HG03060 (cell line): ENCODE measurements around the gene SRPK2.
"Not testable (repeated sequence)": the region's sequence is repeated elsewhere in the genome, so short reads cannot be mapped to it uniquely, and the experiment has no call there.

Experiments
- ATAC-seq: cut with Tn5 transposase; IDR thresholded peaks from one replicate; pipeline ENCODE4 v1.9.1; 2021; ENCODE audit warnings: low read depth, moderate number of reproducible peaks; ENCODE audit not compliant: unreplicated experiment

The SRPK2 gene

DNA sequence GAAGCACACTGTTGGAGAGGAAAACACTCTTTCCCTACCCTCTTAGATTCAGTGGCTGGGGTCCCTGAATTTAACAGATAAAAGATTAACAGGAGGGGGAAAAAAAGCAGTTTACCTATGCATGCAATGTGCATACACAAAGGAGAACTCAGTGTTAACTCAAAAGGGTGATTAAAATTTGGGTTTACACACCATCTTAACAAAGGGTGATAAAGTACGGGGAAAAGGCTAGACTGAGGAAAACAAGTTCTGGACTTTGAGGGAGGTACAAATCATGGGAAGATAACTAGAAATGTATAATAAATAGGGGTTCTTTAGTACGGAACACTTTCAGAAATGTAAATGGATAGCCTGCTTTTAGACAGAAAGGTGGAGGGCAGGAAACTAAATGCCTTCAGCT lies 83.1 kb downstream of the SRPK2 start:
- ATAC-seq, result no peak

DNA sequence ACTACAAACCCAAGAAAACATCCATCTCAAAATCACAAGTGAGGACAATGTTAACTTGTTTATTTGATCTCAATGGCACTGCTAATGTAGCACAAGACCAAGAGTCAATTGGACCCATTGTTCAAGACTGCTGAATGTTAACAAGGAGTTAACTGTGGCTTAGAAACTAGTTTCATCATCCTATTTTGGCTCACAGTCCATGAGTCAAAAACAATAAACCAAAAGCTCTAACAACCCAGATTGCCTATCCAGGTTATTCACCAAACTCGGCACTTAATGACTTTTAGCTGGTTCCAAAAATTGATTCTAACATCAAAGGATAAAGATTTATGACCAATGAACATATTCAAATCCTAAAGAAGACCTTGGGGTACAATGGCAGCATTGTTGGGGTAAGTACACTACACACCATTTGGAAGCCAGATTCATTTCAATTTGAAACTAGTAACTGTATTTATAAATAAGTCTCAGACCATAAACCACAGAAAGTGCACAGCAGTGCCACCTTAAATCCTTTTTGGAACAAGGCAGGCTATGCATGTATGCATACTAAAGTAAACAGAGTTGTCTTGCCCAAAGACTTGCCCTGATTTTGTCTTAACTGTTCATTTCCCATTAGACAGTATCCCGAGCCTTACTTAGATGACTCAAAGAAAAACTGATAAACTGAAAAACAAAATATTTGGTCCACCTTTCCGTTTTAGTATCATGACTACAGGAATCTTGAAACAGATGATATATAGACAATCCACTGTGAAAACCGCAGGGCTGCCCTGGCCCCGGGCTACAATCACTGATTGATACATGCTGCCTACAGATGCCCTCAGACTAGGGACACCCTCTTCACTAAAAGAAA lies 84.5 kb downstream of the SRPK2 start:
- ATAC-seq, result peak; percentile 68

DNA sequence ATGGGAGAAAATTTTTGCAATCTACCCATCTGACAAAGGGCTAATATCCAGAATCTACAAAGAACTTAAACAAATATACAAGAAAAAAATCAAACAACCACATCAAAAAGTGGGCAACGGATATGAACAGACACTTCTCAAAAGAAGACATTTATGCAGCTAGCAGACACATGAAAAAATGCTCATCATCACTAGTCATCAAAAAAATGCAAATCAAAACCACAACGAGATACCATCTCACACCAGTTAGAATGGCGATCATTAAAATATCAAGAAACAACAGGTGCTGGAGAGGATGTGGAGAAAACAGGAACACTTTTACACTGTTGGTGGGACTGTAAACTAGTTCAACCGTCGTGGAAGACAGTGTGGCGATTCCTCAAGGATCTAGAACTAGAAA lies 88.1 kb downstream of the SRPK2 start:
- not testable (repeated sequence) for ATAC-seq

DNA sequence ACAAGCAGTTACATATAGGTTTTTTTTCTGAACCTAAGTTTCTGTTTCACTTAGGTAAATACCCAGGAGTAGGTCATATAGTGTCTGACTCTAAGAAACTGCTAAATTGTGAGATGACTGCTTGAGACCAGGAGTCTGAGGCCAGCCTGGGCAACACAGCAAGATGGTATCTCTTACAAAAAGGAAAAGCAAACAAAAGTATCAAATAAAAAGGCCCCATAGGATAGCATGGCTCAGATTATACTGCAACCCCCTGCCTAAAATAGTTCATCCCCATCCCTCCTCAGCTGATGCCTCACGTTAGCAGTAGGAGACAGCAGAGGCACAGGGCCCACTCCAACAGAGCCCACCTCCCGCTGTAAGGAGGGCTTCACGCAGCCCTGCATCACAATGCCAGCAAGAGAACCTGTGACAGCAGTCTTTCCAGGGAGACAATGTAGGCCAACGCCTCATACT lies 90.3 kb downstream of the SRPK2 start:
- ATAC-seq, result no peak

DNA sequence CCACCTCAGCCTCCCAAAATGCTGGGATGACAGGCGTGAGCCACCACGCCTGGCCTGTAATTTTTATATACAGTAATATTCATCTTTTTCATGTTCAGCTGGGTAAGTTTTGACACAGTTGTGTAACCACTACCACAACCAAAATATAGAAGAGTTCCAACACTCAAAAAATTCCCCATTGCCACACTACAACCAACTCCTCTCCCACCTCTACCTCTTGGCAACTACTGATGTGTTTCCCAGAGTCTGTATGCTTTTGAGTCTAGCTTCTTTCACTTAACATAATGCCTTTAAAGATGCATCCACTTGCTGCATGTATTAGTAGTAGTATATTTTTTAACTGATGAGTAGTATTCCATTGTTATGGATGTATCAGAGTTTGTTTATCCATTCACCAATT lies 90.7 kb downstream of the SRPK2 start:
- no peak for ATAC-seq

DNA sequence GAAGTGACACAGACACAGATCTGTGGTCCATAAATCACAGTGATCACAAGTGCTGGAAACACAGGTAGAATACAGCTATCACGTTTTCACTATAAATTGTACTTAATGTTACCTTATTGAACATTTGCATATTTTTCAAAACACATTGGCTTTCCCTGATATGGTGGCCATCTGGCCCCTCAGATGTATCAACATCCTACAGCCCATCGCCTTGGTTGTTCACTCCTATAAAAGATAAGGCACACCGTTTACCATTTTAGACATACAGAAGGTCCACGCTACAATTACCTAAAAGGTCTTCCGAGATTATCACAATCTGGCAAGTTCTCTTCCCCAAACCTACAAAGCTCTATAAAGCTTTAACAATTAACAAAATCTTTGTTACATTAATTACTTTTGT lies 91.4 kb downstream of the SRPK2 start:
- no peak for ATAC-seq

DNA sequence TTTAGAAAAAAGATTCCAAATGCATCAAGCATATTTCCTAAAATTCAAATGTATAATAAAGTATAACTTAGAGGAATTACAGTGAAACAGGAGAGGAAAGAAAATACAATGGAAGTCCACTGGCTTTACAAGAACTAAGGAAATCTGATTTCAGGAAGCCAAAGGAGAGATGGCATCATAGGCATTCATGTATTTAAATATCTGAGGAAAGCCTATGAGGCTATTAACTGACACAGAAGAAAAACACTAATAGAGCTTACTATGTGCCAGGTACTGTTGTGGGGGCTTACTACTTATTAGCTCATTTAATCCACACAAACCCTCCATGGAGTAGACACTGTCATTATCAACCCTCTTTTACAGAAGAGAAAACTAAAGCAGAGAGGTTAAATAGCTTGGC lies 92.2 kb downstream of the SRPK2 start:
- no peak for ATAC-seq

DNA sequence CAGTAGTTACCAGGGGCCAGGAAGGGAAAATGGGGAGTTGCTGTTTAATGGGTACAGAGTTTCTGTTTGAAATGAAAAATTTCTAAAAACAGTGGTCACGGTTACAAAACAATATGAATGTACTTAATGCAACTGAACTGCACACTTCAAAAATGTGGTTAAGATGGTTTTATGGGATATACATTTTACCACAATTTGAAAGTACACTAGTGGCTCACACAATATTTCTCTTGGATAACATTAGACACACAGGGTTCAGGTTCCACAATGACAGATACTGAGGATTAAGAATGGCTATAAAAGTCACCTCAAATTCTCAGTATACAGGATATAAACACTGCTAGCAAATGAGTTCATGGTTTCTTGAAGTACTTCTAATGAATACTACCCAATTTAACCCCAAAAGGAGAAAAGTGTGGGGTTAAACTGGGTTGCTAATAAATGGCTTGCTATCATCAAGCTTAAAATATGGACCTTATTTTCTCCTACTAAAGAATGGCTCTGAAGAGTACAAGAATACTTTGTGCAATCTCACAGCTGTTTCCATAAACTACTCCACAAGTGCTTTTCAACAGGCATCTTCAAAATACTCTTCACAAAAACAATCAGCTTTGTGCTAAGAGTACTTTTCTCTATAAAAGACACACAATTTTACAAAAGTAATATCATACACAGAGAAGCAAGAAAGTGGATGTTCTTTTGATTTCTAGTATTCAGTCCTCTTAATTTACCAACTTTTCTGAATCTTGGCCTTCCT lies 92.9 kb downstream of the SRPK2 start:
- no peak for ATAC-seq

DNA sequence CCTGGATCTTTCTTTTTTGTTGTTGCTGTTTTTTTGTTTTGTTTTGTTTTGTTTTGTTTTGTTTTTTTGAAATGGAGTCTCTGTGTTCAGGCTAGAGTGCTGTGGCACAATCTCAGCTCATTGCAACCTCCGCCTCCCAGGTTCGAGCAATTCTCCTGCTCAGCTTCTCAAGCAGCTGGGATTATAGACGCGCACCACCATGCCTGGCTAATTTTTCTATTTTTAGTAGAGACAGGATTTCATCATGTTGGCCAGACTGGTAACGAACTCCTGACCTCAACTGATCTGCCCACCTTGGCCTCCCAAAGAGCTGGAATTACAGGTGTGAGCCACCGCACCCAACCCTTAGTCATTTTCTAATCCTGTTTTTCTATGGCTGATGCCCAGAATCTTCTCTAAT lies 94.2 kb downstream of the SRPK2 start:
- not testable (repeated sequence) for ATAC-seq

DNA sequence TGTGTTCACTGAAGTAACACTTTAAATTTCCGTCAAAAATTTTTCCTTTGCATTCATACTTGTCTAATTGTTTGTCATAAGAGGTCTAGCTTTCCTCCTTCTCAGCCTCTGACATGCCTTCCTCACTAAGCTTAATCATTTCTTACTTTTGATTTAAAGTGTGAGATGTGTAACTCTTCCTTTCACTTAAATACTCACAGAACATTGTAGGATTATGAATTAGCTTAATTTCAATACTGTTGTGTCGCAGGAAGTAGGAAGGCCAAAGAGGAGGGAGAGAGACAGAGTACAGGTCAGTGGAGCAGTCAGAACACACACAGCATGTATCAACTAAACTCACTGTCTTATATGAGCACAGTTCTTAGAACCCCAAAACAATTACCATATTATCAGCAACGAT lies 99.0 kb downstream of the SRPK2 start:
- ATAC-seq, result no peak

DNA sequence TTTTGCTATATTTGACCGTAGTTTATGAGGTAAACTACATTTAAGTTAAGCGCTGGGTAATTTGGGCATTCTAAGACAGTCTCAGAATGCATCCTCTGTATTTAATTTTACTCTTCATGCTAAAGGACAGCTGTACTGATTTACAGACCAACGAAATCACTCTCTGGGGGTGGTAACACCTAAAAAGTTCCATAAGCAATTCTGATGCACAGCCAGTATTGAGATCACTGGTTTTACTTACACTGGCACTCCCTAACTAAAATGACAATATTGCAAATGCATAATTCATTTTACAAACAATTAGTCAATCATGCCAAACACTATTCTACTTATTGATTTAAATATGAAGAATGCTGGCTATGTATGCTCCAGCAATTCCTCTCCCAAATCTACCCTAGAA lies 102.3 kb downstream of the SRPK2 start:
- no peak for ATAC-seq

DNA sequence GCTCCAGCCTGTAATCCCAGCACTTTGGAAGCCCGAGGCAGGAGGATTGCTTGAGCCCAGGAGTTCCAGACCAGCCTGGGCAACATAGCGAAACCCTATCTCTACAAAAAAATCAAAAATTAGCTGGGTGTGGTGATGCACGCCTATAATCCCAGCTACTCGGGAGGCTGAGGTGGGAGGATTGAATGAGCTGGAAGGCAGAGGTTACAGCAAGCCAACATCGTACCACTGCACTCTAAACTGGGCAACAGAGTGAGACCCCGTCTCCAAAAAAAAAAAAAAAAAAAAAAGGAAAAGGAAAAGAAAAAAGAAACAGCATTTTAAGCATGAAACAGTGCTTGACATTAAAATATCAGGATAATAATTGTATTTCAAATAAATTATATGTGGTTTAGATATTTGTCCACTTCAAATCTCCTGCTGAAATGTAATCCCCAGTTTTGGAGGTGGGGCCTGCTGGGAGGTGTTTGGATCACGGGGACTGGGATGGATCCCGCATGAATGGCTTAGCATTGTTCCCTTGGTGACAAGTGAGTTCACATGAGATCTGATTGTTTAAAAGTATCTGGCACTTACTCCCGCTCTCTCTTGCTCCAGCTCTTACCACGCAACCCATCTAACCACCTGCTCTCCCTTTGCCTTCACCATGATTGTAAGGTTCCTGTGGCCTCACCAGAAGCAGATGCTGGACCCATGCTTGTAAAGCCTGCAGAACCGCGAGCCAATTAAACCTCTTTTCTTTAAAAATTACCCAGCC lies 103.4 kb downstream of the SRPK2 start:
- no peak for ATAC-seq

DNA sequence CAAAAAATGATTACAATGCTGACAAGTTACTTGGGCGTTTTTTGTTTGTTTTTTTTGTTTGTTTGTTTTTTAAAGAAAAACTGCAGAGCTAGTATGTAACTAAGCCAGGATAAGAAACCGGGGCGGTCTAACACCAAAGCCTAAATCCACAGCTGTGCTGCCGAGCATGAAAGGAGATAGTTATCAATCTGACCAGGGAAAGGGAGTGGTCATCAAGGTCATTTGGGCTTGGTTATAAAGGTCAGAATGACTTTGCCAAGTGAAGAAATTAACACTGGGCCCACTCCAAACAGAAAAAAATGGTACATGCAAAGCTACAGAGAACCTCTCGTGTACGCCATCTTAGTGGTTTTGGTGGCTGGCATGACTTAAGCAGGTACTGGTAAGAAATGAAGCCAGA lies 104.7 kb downstream of the SRPK2 start:
- ATAC-seq, result no peak

DNA sequence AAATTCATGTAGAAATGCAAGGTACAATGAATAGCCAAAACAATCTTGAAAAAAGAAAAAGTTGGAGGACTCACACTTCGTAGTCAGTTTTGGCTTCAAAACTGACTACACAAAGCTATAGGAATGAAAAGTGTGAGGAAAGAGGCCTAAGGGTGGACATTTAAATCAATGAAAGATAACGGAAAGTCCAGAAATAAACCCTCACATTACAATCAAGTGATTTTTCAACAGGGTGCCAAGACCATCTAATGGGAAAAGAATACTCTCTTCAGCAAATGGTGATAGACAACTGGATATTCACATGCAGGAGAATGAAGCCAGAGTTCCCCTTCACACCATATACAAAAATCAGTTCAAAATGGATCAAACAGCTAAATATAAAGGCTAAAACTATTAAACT lies 106.8 kb downstream of the SRPK2 start:
- no peak for ATAC-seq

DNA sequence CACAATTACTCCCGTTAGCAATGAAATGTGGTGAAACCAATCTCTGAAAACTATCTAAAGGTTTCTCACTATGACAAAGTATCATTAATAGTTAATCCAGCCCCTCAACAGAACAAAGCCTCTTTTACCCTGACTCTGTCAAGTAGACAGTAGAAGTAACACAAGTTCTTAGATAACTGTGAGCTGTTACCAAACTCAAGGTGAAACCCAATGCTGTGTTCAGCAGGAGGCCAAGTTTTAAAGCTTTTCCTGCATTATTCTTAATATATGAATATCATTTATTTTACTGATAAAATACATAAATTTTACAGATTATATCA lies 109.1 kb downstream of the SRPK2 start:
- peak; percentile 86 for ATAC-seq

DNA sequence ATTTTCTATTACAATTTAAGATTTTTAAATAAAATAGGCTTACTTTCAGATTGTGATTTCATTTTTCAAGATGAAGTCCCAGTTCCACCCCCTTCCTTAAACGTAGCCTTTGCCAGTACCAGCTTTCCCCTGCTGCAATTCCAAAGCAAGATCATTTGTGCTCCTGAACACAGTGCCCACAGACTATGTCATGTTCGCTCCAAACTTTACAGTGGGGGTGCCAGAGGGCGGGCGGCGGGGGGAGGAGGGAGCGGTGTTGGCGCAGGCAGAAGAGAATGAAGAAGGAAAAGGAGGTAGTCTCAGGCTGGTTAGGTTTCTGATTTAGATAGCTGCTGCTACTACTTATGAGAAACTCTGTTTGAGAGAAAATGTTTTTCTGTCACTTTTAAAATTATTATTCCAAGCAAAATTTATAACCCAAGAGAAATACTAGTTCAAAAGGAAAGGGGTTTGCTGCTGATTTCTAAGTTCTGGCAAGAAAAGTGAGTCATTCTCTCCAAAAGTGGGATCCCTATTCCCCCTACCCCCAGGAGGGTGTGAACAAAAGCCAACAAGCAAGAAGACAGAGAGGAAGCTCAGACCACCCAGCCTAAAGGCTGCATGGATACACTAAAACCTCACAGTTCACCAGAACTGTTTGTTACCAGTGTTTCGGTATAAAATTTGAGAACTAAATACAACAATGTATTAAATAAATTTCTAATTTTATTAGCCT lies 109.6 kb downstream of the SRPK2 start:
- ATAC-seq, result peak; percentile 31

DNA sequence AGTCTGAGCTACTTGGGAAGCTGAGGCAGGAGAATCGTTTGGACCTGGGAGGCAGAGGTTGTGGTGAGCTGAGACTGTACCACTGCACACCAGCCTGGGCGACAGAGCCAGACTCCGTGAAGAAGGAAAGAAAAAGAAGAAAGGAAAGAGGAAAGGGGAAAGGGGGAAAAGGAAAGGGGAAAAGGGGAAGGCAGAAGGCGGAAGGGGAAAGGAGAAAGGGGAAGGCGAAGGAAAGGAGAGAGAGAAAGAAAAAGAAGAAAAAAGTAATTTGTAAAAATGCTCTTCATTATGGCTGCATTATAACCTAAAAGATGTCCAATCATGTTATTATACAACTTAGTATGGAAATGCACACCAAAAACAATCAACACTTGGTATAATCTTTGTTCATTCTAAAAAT lies 110.2 kb downstream of the SRPK2 start:
- no peak for ATAC-seq

DNA sequence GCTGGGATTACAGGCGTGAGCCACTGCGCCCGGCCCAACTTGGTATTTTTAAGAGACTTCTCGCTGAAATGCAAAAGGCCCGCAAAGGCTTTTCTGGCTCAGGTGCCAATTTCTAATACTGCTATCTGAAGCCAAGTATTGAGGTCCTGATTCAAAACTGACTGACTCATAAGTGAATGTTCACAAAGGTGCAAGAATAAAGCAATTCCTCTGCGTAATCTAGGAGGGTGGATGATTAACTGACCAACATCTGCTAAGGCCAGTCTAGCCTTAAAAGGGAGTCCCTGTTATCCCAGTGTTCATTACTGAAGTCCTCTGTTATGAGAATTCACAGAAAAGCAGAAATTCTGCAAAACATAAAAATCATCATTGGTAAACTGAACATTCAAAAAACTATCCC lies 111.4 kb downstream of the SRPK2 start:
- no peak for ATAC-seq

DNA sequence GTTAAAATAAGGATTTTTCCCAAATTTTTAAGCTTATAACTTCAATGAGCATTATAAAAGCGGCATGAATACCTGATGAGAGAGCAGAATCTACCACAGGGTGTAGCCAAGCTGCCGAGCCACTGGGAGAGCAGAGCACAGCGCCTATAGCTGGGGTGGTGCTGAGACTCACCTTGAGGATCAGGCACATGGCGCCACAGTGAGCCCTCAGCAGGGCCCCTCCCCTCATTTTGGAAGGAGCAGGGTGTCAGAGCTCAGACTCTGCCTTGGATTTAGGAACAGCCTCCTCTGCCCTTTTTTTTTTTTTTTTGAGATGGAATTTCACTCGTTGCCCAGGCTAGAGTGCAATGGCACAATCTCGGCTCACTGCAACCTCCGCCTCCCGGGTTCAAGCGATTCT lies 118.6 kb downstream of the SRPK2 start:
- no peak for ATAC-seq

DNA sequence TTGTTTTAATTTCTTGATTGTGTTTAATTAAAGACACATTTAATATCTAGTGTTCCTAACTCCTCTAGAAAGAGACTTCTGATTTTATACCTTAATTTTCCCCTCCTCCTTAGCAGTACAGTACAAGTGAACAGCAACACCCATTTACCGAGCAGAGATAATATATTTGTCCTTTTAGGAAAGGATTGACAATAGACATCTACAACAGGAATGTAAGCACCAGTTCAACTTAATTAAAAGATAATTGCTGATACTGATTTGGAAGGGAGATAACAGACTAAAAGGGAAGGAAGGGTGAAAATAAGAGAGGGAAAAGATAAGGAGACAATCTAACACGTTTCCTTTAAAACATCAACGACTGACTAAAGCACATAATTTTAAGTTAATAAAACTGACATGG lies 119.3 kb downstream of the SRPK2 start:
- peak; percentile 13 for ATAC-seq
